22Rv1 (cell line): ENCODE measurements around the gene CEP20.

Source experiments
- CTCF ChIP-seq: fragments of 450-650 bp; IDR thresholded peaks from 2 replicates; pipeline ENCODE4 v1.5.1; 2017; ENCODE audit warnings: mild to moderate bottlenecking
- ZFX ChIP-seq: fragments of 450-650 bp; IDR thresholded peaks from 2 replicates; pipeline ENCODE4 v1.6.1; 2017; ENCODE audit warnings: antibody characterized with exemption, borderline replicate concordance

DNA sequence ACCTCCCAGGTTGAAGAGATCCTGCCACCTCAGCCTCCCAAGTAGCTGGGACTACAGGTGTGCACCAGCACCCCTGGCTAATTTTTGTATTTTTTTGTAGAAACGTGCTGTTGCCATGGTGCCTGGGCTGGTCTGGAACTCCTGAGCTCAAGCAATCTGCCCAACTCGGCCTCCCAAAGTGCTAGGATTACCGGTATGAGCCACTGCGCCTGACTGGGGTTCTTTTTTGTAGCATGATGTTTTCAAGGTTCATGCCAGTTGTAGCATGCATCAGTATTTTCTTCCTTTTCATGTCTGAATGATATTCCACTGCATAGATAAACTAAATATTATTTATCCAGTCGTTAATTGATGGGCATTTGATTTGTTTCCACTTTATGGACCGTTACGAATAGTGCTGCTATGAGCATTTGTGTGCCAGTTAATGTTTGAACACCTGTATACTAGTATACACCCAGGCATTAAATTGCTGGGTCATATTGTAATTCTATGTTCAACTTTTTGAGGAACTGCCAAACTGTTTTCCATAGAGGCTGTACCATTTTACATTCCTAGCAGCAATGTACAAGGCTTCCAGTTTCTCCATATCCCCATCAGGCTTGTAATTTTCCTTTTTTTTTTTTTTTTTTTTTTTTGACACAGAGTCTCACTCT lies 24.8 kb upstream of the CEP20 start:
- no peak for TF ChIP-seq CTCF
- no peak for TF ChIP-seq ZFX
